H1 (cell line): ENCODE results near the gene MYPN. TPM values are rescaled to one million over a fixed set of nuclear protein-coding genes. Genes with fewer than 3 reads are reported as not detected.

Experiments used
- CTCF ChIA-PET: fragments of 300-600 bp; sonication (Branson Sonifier 250); formaldehyde crosslinking; loops from one replicate; lab custom pipeline; 2021; ENCODE audit not compliant: partially characterized antibody; lab: Charles Lee
- POLR2A ChIA-PET: fragments of 300-600 bp; sonication (Branson Sonifier 250); formaldehyde crosslinking; loops from one replicate; lab custom pipeline; 2021; ENCODE audit warnings: inconsistent platforms; ENCODE audit not compliant: partially characterized antibody; lab: Charles Lee
- DNase-seq, 2 experiments: peaks; one replicate each; pipeline versions ENCODE4 v3.0.0 to v3.0.0-alpha.2; 2010 to 2022; ENCODE audit warnings: low spot score in 2 of 2, low read depth in 1 of 2, mixed read lengths in 1 of 2
- FAIRE-seq: peaks from 2 replicates; lab custom pipeline; 2011; peaks lifted over from hg19 to GRCh38; lab: Jason Lieb, UNC
- H2AFZ ChIP-seq: 2 replicates; pipeline ENCODE4 v1.8.1; 2012; ENCODE audit warnings: low read length, inconsistent platforms
- H2AK5ac ChIP-seq: 2 replicates; pipeline ENCODE4 v1.6.1; 2013; ENCODE audit warnings: low read depth, low read length
- H2BK120ac ChIP-seq: replicated peaks from 2 replicates; pipeline ENCODE3; 2013; ENCODE audit warnings: low read depth, low read length, inconsistent platforms
- H2BK12ac ChIP-seq: 2 replicates; pipeline ENCODE4 v1.6.1; 2013; ENCODE audit warnings: low read depth, low read length
- H2BK15ac ChIP-seq: 2 replicates; pipeline ENCODE4 v1.6.1; 2013; ENCODE audit warnings: low read length
- H2BK20ac ChIP-seq: 2 replicates; pipeline ENCODE4 v1.6.1; 2013; ENCODE audit warnings: low read length
- H2BK5ac ChIP-seq: 2 replicates; pipeline ENCODE4 v1.6.1; 2013; ENCODE audit warnings: low read depth, low read length
- H3K14ac ChIP-seq: 2 replicates; pipeline ENCODE4 v1.6.1; 2013; ENCODE audit warnings: inconsistent platforms; ENCODE audit not compliant: insufficient read length
- H3K18ac ChIP-seq: 2 replicates; pipeline ENCODE4 v1.6.1; 2013; ENCODE audit warnings: low read length; ENCODE audit errors: extremely low read depth
- H3K23ac ChIP-seq: 2 replicates; pipeline ENCODE4 v1.6.1; 2013; ENCODE audit warnings: inconsistent platforms; ENCODE audit not compliant: insufficient read length
- H3K23me2 ChIP-seq: 2 replicates; pipeline ENCODE4 v1.6.1; 2013; ENCODE audit warnings: low read depth, low read length
- H3K27ac ChIP-seq: 2 replicates; pipeline ENCODE4 v1.6.1; 2011; ENCODE audit warnings: low read depth, low read length, inconsistent platforms
- H3K27me3 ChIP-seq, 4 experiments: replicated peaks in 1 of 4; 1 replicate in 1 of 4; 2 replicates in 3 of 4; pipeline versions ENCODE4 v1.6.1 to v1.8.1; 2011 to 2013; ENCODE audit warnings: low read length in 3 of 4, mild to moderate bottlenecking in 3 of 4, inconsistent platforms in 2 of 4, mixed read lengths in 2 of 4, moderate library complexity in 1 of 4; ENCODE audit not compliant: control insufficient read depth in 3 of 4, insufficient read depth in 3 of 4; ENCODE audit errors: extremely low read depth in 1 of 4
- H3K36me3 ChIP-seq, 4 experiments: 2 replicates each; pipeline versions ENCODE4 v1.6.1 to v1.8.1; 2011 to 2013; ENCODE audit warnings: mild to moderate bottlenecking in 4 of 4, low read length in 3 of 4, moderate library complexity in 2 of 4, control low read depth in 1 of 4, inconsistent platforms in 1 of 4; ENCODE audit not compliant: insufficient read depth in 4 of 4, control insufficient read depth in 2 of 4
- H3K4ac ChIP-seq: replicated peaks from 2 replicates; pipeline ENCODE3; 2013; ENCODE audit warnings: low read length, low read depth, mixed read lengths, inconsistent platforms; ENCODE audit not compliant: insufficient read length
- H3K4me1 ChIP-seq, 4 experiments: replicated peaks in 1 of 4; 1 replicate in 1 of 4; 2 replicates in 3 of 4; pipeline versions ENCODE4 v1.6.1 to v1.8.1; 2011 to 2013; ENCODE audit warnings: low read length in 3 of 4, inconsistent platforms in 2 of 4, mixed read lengths in 1 of 4; ENCODE audit not compliant: insufficient read depth in 4 of 4, control insufficient read depth in 3 of 4
- H3K4me2 ChIP-seq, 2 experiments: 2 replicates each; pipeline versions ENCODE4 v1.6.1 to v1.8.1; 2011 to 2013; ENCODE audit warnings: low read depth in 2 of 2, low read length in 2 of 2, control low read depth in 1 of 2, inconsistent platforms in 1 of 2, mild to moderate bottlenecking in 1 of 2; ENCODE audit not compliant: insufficient read depth in 1 of 2
- H3K4me3 ChIP-seq, 4 experiments: fragments of 200-600, 300-600 bp in 1 of 4; sonication (generic), shearing (Covaris generic), sonication (Bioruptor Twin) in 1 of 4; 2 replicates each; pipeline versions ENCODE4 v1.5.1 to v1.8.1; 2011 to 2016; ENCODE audit warnings: low read length in 4 of 4, low read depth in 3 of 4, control low read depth in 2 of 4, inconsistent platforms in 2 of 4, mild to moderate bottlenecking in 2 of 4, mixed read lengths in 1 of 4, moderate library complexity in 1 of 4; ENCODE audit not compliant: insufficient read depth in 2 of 4; ENCODE audit errors: extremely low read depth in 1 of 4
- H3K56ac ChIP-seq: replicated peaks from 2 replicates; pipeline ENCODE3; 2013; ENCODE audit warnings: low read depth, mild to moderate bottlenecking, mixed read lengths, low read length, inconsistent platforms; ENCODE audit not compliant: insufficient read length
- H3K79me1 ChIP-seq: 2 replicates; pipeline ENCODE4 v1.6.1; 2013; ENCODE audit warnings: low read depth, low read length, control low read depth
- H3K79me2 ChIP-seq, 2 experiments: 2 replicates each; pipeline versions ENCODE4 v1.6.1 to v1.8.1; 2012 to 2013; ENCODE audit warnings: low read length in 2 of 2, mild to moderate bottlenecking in 2 of 2, inconsistent platforms in 1 of 2; ENCODE audit not compliant: insufficient read depth in 2 of 2, control insufficient read depth in 1 of 2
- H3K9ac ChIP-seq, 4 experiments: replicated peaks in 1 of 4; 1 replicate in 1 of 4; 2 replicates in 3 of 4; pipeline versions ENCODE4 v1.6.1 to v1.8.1; 2011 to 2013; ENCODE audit warnings: low read depth in 3 of 4, low read length in 3 of 4, control low read depth in 2 of 4, mild to moderate bottlenecking in 2 of 4, moderate library complexity in 2 of 4, inconsistent platforms in 1 of 4; ENCODE audit errors: extremely low read depth in 1 of 4
- H3K9me3 ChIP-seq, 2 experiments: 2 replicates each; pipeline versions ENCODE4 v1.6.1 to v1.8.1; 2012 to 2013; ENCODE audit warnings: mild to moderate bottlenecking in 2 of 2, moderate library complexity in 2 of 2, control low read depth in 1 of 2, inconsistent platforms in 1 of 2, low read depth in 1 of 2, low read length in 1 of 2, mixed read lengths in 1 of 2; ENCODE audit not compliant: insufficient read depth in 2 of 2
- H4K20me1 ChIP-seq, 2 experiments: replicated peaks in 1 of 2; 2 replicates each; pipeline versions ENCODE3 to v1.8.1; 2011 to 2013; ENCODE audit warnings: inconsistent platforms in 2 of 2, low read length in 2 of 2, mild to moderate bottlenecking in 1 of 2; ENCODE audit not compliant: insufficient read depth in 2 of 2, control insufficient read depth in 1 of 2
- H4K5ac ChIP-seq: 2 replicates; pipeline ENCODE4 v1.6.1; 2013; ENCODE audit warnings: low read length, low read depth, mixed read lengths, inconsistent platforms; ENCODE audit not compliant: insufficient read length
- H4K8ac ChIP-seq: 2 replicates; pipeline ENCODE4 v1.8.0; 2013; ENCODE audit warnings: mild to moderate bottlenecking, moderate library complexity, low read length, inconsistent platforms; ENCODE audit not compliant: insufficient read depth; ENCODE audit errors: extremely low read depth
- H4K91ac ChIP-seq: replicated peaks from 2 replicates; pipeline ENCODE3; 2013; ENCODE audit warnings: low read length, mixed read lengths, inconsistent platforms; ENCODE audit not compliant: insufficient read length
- ATF2 ChIP-seq: IDR thresholded peaks from 2 replicates; pipeline ENCODE4 v1.6.1; 2012; ENCODE audit warnings: low read length, inconsistent platforms
- BCL11A ChIP-seq, 2 experiments: IDR thresholded peaks; one replicate each; pipeline ENCODE4 v1.6.1; 2011; ENCODE audit warnings: low read depth in 2 of 2, low read length in 2 of 2, mild to moderate bottlenecking in 2 of 2
- CEBPB ChIP-seq: IDR thresholded peaks from 2 replicates; pipeline ENCODE4 v1.6.1; 2012; ENCODE audit warnings: low read depth, low read length
- CTCF ChIP-seq, 3 experiments: IDR thresholded peaks; 1 replicate in 2 of 3; 2 replicates in 1 of 3; pipeline versions ENCODE4 v1.5.1 to v1.6.1; 2011; ENCODE audit warnings: low read length in 3 of 3, mild to moderate bottlenecking in 3 of 3, inconsistent platforms in 2 of 3, low read depth in 1 of 3, moderate library complexity in 1 of 3; ENCODE audit not compliant: insufficient read depth in 1 of 3; ENCODE audit errors: control extremely low read depth in 1 of 3
- POLR2A ChIP-seq, 2 experiments: IDR thresholded peaks; 1 replicate in 1 of 2; 2 replicates in 1 of 2; pipeline ENCODE4 v1.6.1; 2011; ENCODE audit warnings: low read depth in 2 of 2, low read length in 2 of 2, mild to moderate bottlenecking in 2 of 2; ENCODE audit errors: control extremely low read depth in 1 of 2
- RAD21 ChIP-seq, 2 experiments: IDR thresholded peaks in 1 of 2; conservative IDR thresholded peaks in 1 of 2; 2 replicates each; pipeline ENCODE4 v1.6.1; 2011; ENCODE audit warnings: low read depth in 2 of 2, low read length in 2 of 2, improper control_type of control experiment in 1 of 2, inconsistent platforms in 1 of 2, mild to moderate bottlenecking in 1 of 2, moderate library complexity in 1 of 2
- RFX5 ChIP-seq: IDR thresholded peaks from 2 replicates; pipeline ENCODE4 v1.6.1; 2011; ENCODE audit warnings: low read depth, low read length, improper control_type of control experiment, borderline replicate concordance
- YY1 ChIP-seq: IDR thresholded peaks from 2 replicates; pipeline ENCODE4 v1.6.1; 2011; ENCODE audit warnings: low read depth, mild to moderate bottlenecking, low read length
- WGBS, 2 experiments: shearing (Covaris generic) in 1 of 2; methylation state at CpG; one replicate each; pipeline versions ENCODE4 v1.1.6 to v1.1.7; 2013 to 2015; ENCODE audit warnings: low lambda C conversion rate in 2 of 2, mixed read lengths in 2 of 2, inconsistent platforms in 1 of 2, low coverage in 1 of 2, missing lambda C conversion rate in 1 of 2; ENCODE audit not compliant: insufficient replicate concordance in 2 of 2, insufficient coverage in 1 of 2, insufficient read length in 1 of 2; ENCODE audit errors: extremely low coverage in 1 of 2, missing lambda C conversion rate in 1 of 2; 5-methylcytosine and 5-hydroxymethylcytosine counted together
- polyA plus RNA-seq, 7 experiments: library from polyadenylated mRNA; depleted of rRNA in 3 of 7; stranded (reverse) in 5 of 7; unstranded in 2 of 7; fragments of >200 nt in 5 of 7; fragments of 200-250 nt in 2 of 7; gene quantifications; 1 replicate in 5 of 7; 2 replicates in 1 of 7; 4 replicates in 1 of 7; pipeline versions ENCODE4 v1.2.1 to v1.2.3, GENCODE V29; 2011 to 2013; ENCODE audit warnings: missing spikeins in 2 of 7, mixed read lengths in 2 of 7
- total RNA-seq: library from RNA; stranded (reverse); fragmentation: NEBNext Ultra II Directional; extraction: Animal tissue kit (Norgen Biotek cat#: 25700); gene quantifications from 2 replicates; pipeline ENCODE4 v1.2.1, GENCODE V29; 2021

MYPN gene
- total and polyA plus RNA-seq, 2 of the 8 experiments (the other 6 are each of a cell fraction or from before 2014, with no cell fraction given) = not detected

- ChIA-PET POLR2A (no interaction called here), CTCF (interaction anchor here (0.6 to 9.0 kb wide), 15 partner anchors 9 to 420 kb away, joined by 3 to 71 read pairs (median 4); no protein-coding TSS in a partner anchor)
- Histone ChIP-seq H2BK12ac (no peak overlapping the region), H3K4ac (no peak overlapping the region), H3K18ac (no peak overlapping the region), H3K79me1 (no peaks in the 10 kb centered on the region), H2AK5ac (no peak overlapping the region), H4K91ac (no peak overlapping the region), H2BK120ac (no peak overlapping the region), H3K14ac (no peak overlapping the region), H3K23me2 (no peaks in the 10 kb centered on the region; the same call in 1 of the 2 replicates), H2BK20ac (no peak overlapping the region; the same call in 1 of the 2 replicates), H3K9me3 (no peaks in the 10 kb centered on the region), H2BK15ac (no peak overlapping the region), H3K27me3 (no peaks in the 10 kb centered on the region), H3K9ac (no peak overlapping the region), H3K27ac (no peak overlapping the region), H2BK5ac (no peak overlapping the region), H2AFZ (peak overlapping the region; percentile 97), H3K23ac (no peak overlapping the region), H3K79me2 (no peaks in the 10 kb centered on the region), H3K4me1 (no peaks in the 10 kb centered on the region; a peak in 2 of 7 replicates), H4K5ac (no peak overlapping the region), H3K56ac (no peak overlapping the region), H4K8ac (no peak overlapping the region), H3K4me2 (no peak overlapping the region), H4K20me1 (no peaks in the 10 kb centered on the region), H3K36me3 (no peaks in the 10 kb centered on the region), H3K4me3 (no peak overlapping the region)
- 57% methylated on average over 8 of the region's 10 CpGs; no CpG with 5 or more reads in 1 of the 2 experiments for WGBS, 2 experiments
- FAIRE-seq (peak; percentile 95), DNase-seq (peak; percentile 79 to 87)
- TF ChIP-seq POLR2A (IDR thresholded peaks at IDR 0.05; ENCODE audit: control extremely low read depth in 1 of 2, low read depth in 2 of 2, low read length in 2 of 2) (no peak), RFX5 (no peak), CEBPB (0 out of 2 replicates have a peak, but pooled peaks have one; percentile 20), BCL11A (IDR thresholded peaks at IDR 0.05; ENCODE audit: low read depth in 2 of 2, low read length in 2 of 2) (no peak), RAD21 (IDR thresholded peaks at IDR 0.05 in 1 of 2, conservative IDR thresholded peaks at IDR 0.05 in 1 of 2; ENCODE audit: low read depth in 2 of 2, low read length in 2 of 2) (peak; percentile 99), CTCF (IDR thresholded peaks at IDR 0.05; ENCODE audit: control extremely low read depth in 1 of 3, insufficient read depth in 1 of 3, low read depth in 1 of 3, low read length in 3 of 3) (peak; percentile 79 to 93 (median 86)), YY1 (0 out of 2 replicates have a peak, but pooled peaks have one; percentile 64), ATF2 (0 out of 2 replicates have a peak, but pooled peaks have one; percentile 38)
Observed at GRCh38 chr10:68208424-68209042, 99.2 kb downstream of the MYPN start.
